ENCODE results near the gene NFIX.

Gene NFIX

DNA sequence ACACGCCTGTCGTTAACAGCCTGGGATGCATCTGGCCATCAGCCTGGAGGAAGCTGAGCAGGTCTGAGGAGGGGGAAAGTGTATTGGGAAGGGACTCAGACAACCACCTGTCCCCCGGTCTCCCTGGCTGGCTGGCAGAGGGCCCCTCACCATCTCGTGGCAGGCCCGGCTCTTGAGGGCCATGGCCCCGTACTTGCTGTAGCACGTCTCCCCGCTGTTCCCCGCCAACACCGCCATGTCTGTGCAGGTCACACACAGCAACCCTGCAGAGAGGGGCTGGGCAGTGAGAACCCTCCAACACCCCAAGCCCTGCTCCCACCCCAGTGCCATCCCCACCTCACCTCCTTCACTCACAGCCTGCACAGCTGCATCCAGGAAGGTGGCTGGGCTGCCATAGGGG, 117.3 kb downstream of the NFIX start:
- Histone ChIP-seq H3K36me3 (ENCODE audit: insufficient read depth, low read depth, low read length) (peaks cover 43% of the 10 kb centered on the region), H3K9ac (ENCODE audit: low read depth, low read length) (no peak overlapping the region), H3K4me1 (ENCODE audit: insufficient read depth, low read length) (no peaks in the 10 kb centered on the region), H3K4me3 (ENCODE audit: low read length) (no peak overlapping the region), H3K27me3 (ENCODE audit: insufficient read depth, low read length) (no peaks in the 10 kb centered on the region), H3K27ac (ENCODE audit: low read length) (no peak overlapping the region), H3K9me3 (ENCODE audit: insufficient read depth, low read depth, low read length) (no peaks in the 10 kb centered on the region)

GRCh38 chr19:13115936-13116281, 120.6 kb downstream of the NFIX start:
- no peaks in the 10 kb centered on the region for H3K27me3 ChIP-seq (ENCODE audit: insufficient read depth, low read length)
- peak overlapping the region; percentile 95 for H3K4me3 ChIP-seq (ENCODE audit: low read length)
- no peak overlapping the region for H3K27ac ChIP-seq (ENCODE audit: low read length)
- no peaks in the 10 kb centered on the region for H3K9me3 ChIP-seq (ENCODE audit: insufficient read depth, low read depth, low read length)
- H3K36me3 ChIP-seq (ENCODE audit: insufficient read depth, low read depth, low read length): peaks cover 36% of the 10 kb centered on the region
- H3K9ac ChIP-seq (ENCODE audit: low read depth, low read length): peak overlapping the region; percentile 94
- peaks cover 18% of the 10 kb centered on the region for H3K4me1 ChIP-seq (ENCODE audit: insufficient read depth, low read length)

- no peak within 1 kb of the TSS for H3K27ac ChIP-seq (ENCODE audit: low read length)
- H3K4me1 ChIP-seq (ENCODE audit: insufficient read depth, low read length): peaks cover 18% of the 10 kb centered on the region
- H3K27me3 ChIP-seq (ENCODE audit: insufficient read depth, low read length): no peaks in the 10 kb centered on the region
- no peaks in the 10 kb centered on the region for H3K9me3 ChIP-seq (ENCODE audit: insufficient read depth, low read depth, low read length)
- H3K9ac ChIP-seq (ENCODE audit: low read depth, low read length): peak within 1 kb of the TSS; percentile 94
- H3K36me3 ChIP-seq (ENCODE audit: insufficient read depth, low read depth, low read length): peaks cover 40% of the 10 kb centered on the region
- peak within 1 kb of the TSS; percentile 95 for H3K4me3 ChIP-seq (ENCODE audit: low read length)
Measured at GRCh38 chr19:13116282-13117175, 121.3 kb downstream of the NFIX start, which contains the start of gene TRMT1. TRMT1 (minus strand) TSS chr19:13116740; CDS start chr19:13116399, 341 bp downstream.

DNA sequence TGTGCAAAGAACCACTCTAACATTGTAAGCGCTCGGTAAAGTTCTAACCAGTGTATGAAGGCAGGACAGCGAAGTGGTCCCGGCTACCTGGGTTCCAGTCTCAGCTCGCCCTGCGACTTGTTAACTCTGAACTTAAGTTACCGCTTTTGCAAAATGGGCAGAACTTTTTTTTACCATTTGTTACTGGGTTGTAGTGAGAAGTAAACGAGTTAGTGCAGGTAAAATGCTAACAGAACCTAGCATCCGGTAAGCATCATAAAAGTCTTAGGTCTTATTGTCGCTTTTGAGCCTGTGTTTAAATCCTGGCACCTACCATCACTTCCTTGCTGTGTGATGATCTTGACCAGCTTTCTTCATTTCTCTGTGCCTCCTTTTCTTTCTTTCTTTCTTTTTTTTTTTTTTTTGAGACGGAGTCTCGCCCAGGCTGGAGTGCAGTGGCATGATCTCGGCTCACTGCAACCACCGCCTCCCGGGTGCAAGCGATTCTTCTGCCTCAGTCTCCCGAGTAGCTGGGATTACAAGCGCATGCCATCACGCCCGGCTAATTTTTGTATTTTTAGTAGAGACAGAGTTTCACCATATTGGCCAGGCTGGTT, 122.0 kb downstream of the NFIX start:
- H3K27ac ChIP-seq (ENCODE audit: low read length): no peak overlapping the region

GRCh38 chr19:13117772-13118423, 122.6 kb downstream of the NFIX start, which contains the start of gene NACC1:
NACC1 (plus strand) TSS chr19:13118264; CDS start chr19:13135208, 16,944 bp downstream.
- peak within 1 kb of the TSS; percentile 80 for H3K27ac ChIP-seq (ENCODE audit: low read length)
- peaks cover 41% of the 10 kb centered on the region for H3K36me3 ChIP-seq (ENCODE audit: insufficient read depth, low read depth, low read length)
- no peaks in the 10 kb centered on the region for H3K9me3 ChIP-seq (ENCODE audit: insufficient read depth, low read depth, low read length)
- peak within 1 kb of the TSS; percentile 95 for H3K4me3 ChIP-seq (ENCODE audit: low read length)
- H3K9ac ChIP-seq (ENCODE audit: low read depth, low read length): peak within 1 kb of the TSS; percentile 95
- H3K4me1 ChIP-seq (ENCODE audit: insufficient read depth, low read length): peaks cover 18% of the 10 kb centered on the region
- H3K27me3 ChIP-seq (ENCODE audit: insufficient read depth, low read length): no peaks in the 10 kb centered on the region

More for the DNA sequence above, 122.0 kb downstream of the NFIX start:
- Histone ChIP-seq H3K9ac (ENCODE audit: low read depth, low read length) (peak overlapping the region; percentile 94; the same call in 1 of the 2 replicates), H3K27me3 (ENCODE audit: insufficient read depth, low read length) (no peaks in the 10 kb centered on the region), H3K4me1 (ENCODE audit: insufficient read depth, low read length) (peaks cover 18% of the 10 kb centered on the region), H3K36me3 (ENCODE audit: insufficient read depth, low read depth, low read length) (peaks cover 47% of the 10 kb centered on the region), H3K4me3 (ENCODE audit: low read length) (peak overlapping the region; percentile 95), H3K9me3 (ENCODE audit: insufficient read depth, low read depth, low read length) (no peaks in the 10 kb centered on the region)

GRCh38 chr19:13118424-13119193, 123.3 kb downstream of the NFIX start:
- Histone ChIP-seq H3K4me1 (ENCODE audit: insufficient read depth, low read length) (peaks cover 18% of the 10 kb centered on the region), H3K27ac (ENCODE audit: low read length) (peak overlapping the region; percentile 80), H3K9me3 (ENCODE audit: insufficient read depth, low read depth, low read length) (no peaks in the 10 kb centered on the region), H3K4me3 (ENCODE audit: low read length) (peak overlapping the region; percentile 82), H3K36me3 (ENCODE audit: insufficient read depth, low read depth, low read length) (peaks cover 36% of the 10 kb centered on the region), H3K27me3 (ENCODE audit: insufficient read depth, low read length) (no peaks in the 10 kb centered on the region), H3K9ac (ENCODE audit: low read depth, low read length) (peak overlapping the region; percentile 95)

GRCh38 chr19:13119627-13120026, 124.4 kb downstream of the NFIX start:
- Histone ChIP-seq H3K9me3 (ENCODE audit: insufficient read depth, low read depth, low read length) (no peaks in the 10 kb centered on the region), H3K27me3 (ENCODE audit: insufficient read depth, low read length) (no peaks in the 10 kb centered on the region), H3K36me3 (ENCODE audit: insufficient read depth, low read depth, low read length) (peaks cover 33% of the 10 kb centered on the region), H3K27ac (ENCODE audit: low read length) (peak overlapping the region; percentile 32), H3K4me3 (ENCODE audit: low read length) (peak overlapping the region; percentile 82), H3K9ac (ENCODE audit: low read depth, low read length) (peak overlapping the region; percentile 81; the same call in 1 of the 2 replicates), H3K4me1 (ENCODE audit: insufficient read depth, low read length) (peaks cover 18% of the 10 kb centered on the region)

DNA sequence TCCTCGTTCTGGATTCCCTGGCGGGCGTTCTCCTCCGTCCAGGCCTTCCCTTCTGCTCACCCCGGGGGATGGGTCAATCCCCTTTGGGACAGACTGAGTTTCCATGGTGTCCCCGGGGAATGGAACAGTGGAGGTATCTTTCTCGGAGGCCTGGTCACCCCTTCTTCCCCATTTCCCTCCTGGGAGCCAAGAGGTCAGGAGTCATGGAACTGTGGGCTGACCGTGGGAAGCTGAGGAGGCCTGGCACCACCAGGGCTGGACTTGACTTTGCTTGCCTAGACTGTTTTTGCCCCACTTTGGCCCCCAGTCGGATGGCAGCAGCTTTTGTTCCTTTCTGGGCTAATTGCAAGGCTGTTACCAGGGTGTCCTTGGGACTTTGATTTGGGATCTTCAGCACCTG, 124.8 kb downstream of the NFIX start:
- Histone ChIP-seq H3K36me3 (ENCODE audit: insufficient read depth, low read depth, low read length) (peaks cover 29% of the 10 kb centered on the region), H3K27me3 (ENCODE audit: insufficient read depth, low read length) (no peaks in the 10 kb centered on the region), H3K4me3 (ENCODE audit: low read length) (peak overlapping the region; percentile 82; the same call in 1 of the 2 replicates), H3K9me3 (ENCODE audit: insufficient read depth, low read depth, low read length) (no peaks in the 10 kb centered on the region), H3K27ac (ENCODE audit: low read length) (no peak overlapping the region), H3K9ac (ENCODE audit: low read depth, low read length) (peak overlapping the region; percentile 10; the same call in 1 of the 2 replicates), H3K4me1 (ENCODE audit: insufficient read depth, low read length) (peaks cover 18% of the 10 kb centered on the region)

- Histone ChIP-seq H3K9ac (ENCODE audit: low read depth, low read length) (peak overlapping the region; percentile 10; the same call in 1 of the 2 replicates), H3K4me3 (ENCODE audit: low read length) (peak overlapping the region; percentile 82; the same call in 1 of the 2 replicates), H3K36me3 (ENCODE audit: insufficient read depth, low read depth, low read length) (peaks cover 28% of the 10 kb centered on the region), H3K27ac (ENCODE audit: low read length) (no peak overlapping the region), H3K27me3 (ENCODE audit: insufficient read depth, low read length) (no peaks in the 10 kb centered on the region), H3K9me3 (ENCODE audit: insufficient read depth, low read depth, low read length) (no peaks in the 10 kb centered on the region), H3K4me1 (ENCODE audit: insufficient read depth, low read length) (peaks cover 18% of the 10 kb centered on the region)
Measured at GRCh38 chr19:13120817-13121216, 125.5 kb downstream of the NFIX start.

DNA sequence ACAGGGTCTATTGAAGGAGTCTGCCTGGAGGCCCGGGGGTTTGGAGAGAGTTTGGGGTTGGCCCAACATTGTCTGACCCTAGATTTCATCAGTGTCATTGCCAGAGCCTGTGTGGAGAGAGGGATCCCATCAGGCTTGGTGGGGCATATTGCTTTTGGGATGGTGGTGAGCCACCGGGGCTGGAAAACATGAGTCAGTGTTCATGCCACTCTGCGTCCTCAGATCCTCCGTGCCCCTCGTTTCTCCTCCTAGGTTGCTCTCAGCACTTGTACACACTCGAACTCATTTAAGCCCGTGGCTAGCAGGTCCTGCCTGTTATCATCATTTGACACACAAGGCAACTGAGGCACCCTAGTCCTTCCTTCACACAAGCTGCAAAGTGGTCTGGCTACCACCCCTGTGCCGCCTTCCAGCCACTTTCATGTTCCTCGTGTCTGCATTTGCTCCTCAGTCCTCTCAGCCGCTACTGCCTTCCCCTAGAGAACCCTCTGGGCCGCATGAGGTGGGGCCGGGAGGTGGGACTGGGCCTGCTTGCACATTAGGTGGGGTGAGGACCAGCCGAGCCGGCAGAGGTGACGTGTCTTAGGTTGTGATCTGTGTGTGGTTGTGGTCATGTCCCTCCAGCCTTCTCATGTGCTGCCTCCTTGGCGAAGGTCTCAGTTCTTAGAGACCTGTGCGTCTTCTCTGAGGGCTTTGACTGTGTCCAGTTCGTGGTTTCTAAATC, 126.4 kb downstream of the NFIX start:
- Histone ChIP-seq H3K36me3 (ENCODE audit: insufficient read depth, low read depth, low read length) (peaks cover 35% of the 10 kb centered on the region), H3K27me3 (ENCODE audit: insufficient read depth, low read length) (no peaks in the 10 kb centered on the region), H3K4me1 (ENCODE audit: insufficient read depth, low read length) (peaks cover 18% of the 10 kb centered on the region), H3K9ac (ENCODE audit: low read depth, low read length) (no peak overlapping the region), H3K27ac (ENCODE audit: low read length) (no peak overlapping the region), H3K9me3 (ENCODE audit: insufficient read depth, low read depth, low read length) (no peaks in the 10 kb centered on the region), H3K4me3 (ENCODE audit: low read length) (no peak overlapping the region)

All from iPS-20b (cell line).